ENCODE results near the gene SH3PXD2B. TPM values are rescaled to one million over a fixed set of nuclear protein-coding genes. Genes with fewer than 3 reads are reported as not detected.

Gene SH3PXD2B
- total and polyA plus RNA-seq, 2 of the 13 experiments (the other 11 are each of a cell fraction or from before 2014, with no cell fraction given), result 3.4 to 4.6 TPM

GRCh38 chr5:172379481-172379880 lies 74.8 kb downstream of the SH3PXD2B start:
- Histone ChIP-seq H4K20me1 (ENCODE audit: insufficient read depth, low read length) (no peaks in the 10 kb centered on the region; the same call in 1 of the 2 replicates), H3K9me3 (ENCODE audit: low read length) (no peaks in the 10 kb centered on the region), H2AFZ (ENCODE audit: low read length) (no peak overlapping the region), H3K9ac (ENCODE audit: insufficient read depth, low read depth, low read length) (no peak overlapping the region), H3K36me3 (replicated peaks in 1 of 2; ENCODE audit: control insufficient read depth in 1 of 2, insufficient read depth in 2 of 2, low read length in 2 of 2) (peaks cover 4% of the 10 kb centered on the region in 2 experiments; a peak in 3 of 5 replicates), H3K79me2 (ENCODE audit: insufficient read depth, low read length) (no peaks in the 10 kb centered on the region), H3K4me2 (ENCODE audit: low read depth, low read length) (no peak overlapping the region), H3K4me3 (replicated peaks in 1 of 3; ENCODE audit: insufficient read depth in 1 of 3, low read depth in 2 of 3, low read length in 3 of 3) (no peak overlapping the region), H3K27me3 (ENCODE audit: control insufficient read depth in 1 of 2, insufficient read depth in 2 of 2, low read length in 2 of 2) (no peaks in the 10 kb centered on the region), H3K4me1 (ENCODE audit: insufficient read depth, low read length) (peaks cover 27% of the 10 kb centered on the region), H3K27ac (ENCODE audit: extremely low read length, insufficient read depth, low read length) (no peak overlapping the region)
- in situ Hi-C loops (cut with HindIII; ENCODE audit: extremely low pct_ligation_motif_present, low pct_unique_long_range_greater_than_20kb) (no loop called here), intact Hi-C loops (cut with micrococcal nuclease; ENCODE audit: unreplicated experiment) (no loop called here)
- no peak for DNase-seq (ENCODE audit: low spot score)
- TF ChIP-seq SMAD3 (CRISPR knock-in tag; IDR thresholded peaks at IDR 0.05) (no peak), ATM (IDR thresholded peaks at IDR 0.05; ENCODE audit: borderline replicate concordance) (no peak), ZNF292 (CRISPR knock-in tag; IDR thresholded peaks at IDR 0.05; ENCODE audit: borderline replicate concordance, low read depth) (no peak), ZNF672 (CRISPR knock-in tag; IDR thresholded peaks at IDR 0.05) (no peak), ZNF572 (CRISPR knock-in tag; IDR thresholded peaks at IDR 0.05) (no peak), RAD21 (CRISPR knock-in tag; IDR thresholded peaks at IDR 0.05) (no peak), ZNF318 (CRISPR knock-in tag; IDR thresholded peaks at IDR 0.05) (no peak)
- TF ChIP-seq, protein P1, sequence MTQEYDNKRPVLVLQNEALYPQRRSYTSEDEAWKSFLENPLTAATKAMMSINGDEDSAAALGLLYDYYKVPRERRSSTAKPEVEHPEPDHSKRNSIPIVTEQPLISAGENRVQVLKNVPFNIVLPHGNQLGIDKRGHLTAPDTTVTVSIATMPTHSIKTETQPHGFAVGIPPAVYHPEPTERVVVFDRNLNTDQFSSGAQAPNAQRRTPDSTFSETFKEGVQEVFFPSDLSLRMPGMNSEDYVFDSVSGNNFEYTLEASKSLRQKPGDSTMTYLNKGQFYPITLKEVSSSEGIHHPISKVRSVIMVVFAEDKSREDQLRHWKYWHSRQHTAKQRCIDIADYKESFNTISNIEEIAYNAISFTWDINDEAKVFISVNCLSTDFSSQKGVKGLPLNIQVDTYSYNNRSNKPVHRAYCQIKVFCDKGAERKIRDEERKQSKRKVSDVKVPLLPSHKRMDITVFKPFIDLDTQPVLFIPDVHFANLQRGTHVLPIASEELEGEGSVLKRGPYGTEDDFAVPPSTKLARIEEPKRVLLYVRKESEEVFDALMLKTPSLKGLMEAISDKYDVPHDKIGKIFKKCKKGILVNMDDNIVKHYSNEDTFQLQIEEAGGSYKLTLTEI (CRISPR knock-in tag; conservative IDR thresholded peaks at IDR 0.05), result no peak
- BruUV-seq (replicated peaks), result no TSS peak
- POLR2A ChIA-PET, result no interaction called here
- ATAC-seq, result no peak
- WGBS (ENCODE audit: low lambda C conversion rate), result 77% methylated on average over 3 of the region's 3 CpGs
- CTCF ChIA-PET (ENCODE audit: low intra/inter-chr PET ratio, low total read pairs), result no interaction called here
- no peak for FAIRE-seq
